Cardiac fibroblast (primary cell): Measurements from ENCODE around the gene TEK.

Source experiments
- DNase-seq, 2 donors: peaks; one replicate each; pipeline versions ENCODE4 v3.0.0 to v3.0.0-alpha.2; 2010; ENCODE audit warnings: low read depth in 2 of 2
- H3K4me3 ChIP-seq, 2 donors: replicated peaks in 1 of 2; 1 replicate in 1 of 2; 2 replicates in 1 of 2; pipeline ENCODE4 v1.5.1; 2011; ENCODE audit warnings: low read depth in 2 of 2, low read length in 2 of 2, mild to moderate bottlenecking in 2 of 2, moderate library complexity in 1 of 2
- CTCF ChIP-seq: IDR thresholded peaks from one replicate; pipeline ENCODE4 v1.5.1; 2011; ENCODE audit warnings: low read depth, mild to moderate bottlenecking, low read length, inconsistent platforms

TEK gene

GRCh38 chr9:27193886-27194285 is 84.9 kb downstream of the TEK start:
- no peak for TF ChIP-seq CTCF
- no peak for DNase-seq
- H3K4me3 ChIP-seq: no peak overlapping the region

GRCh38 chr9:27194401-27195091 is 85.5 kb downstream of the TEK start:
- H3K4me3 ChIP-seq: no peak overlapping the region
- peak; percentile 71 to 93 for DNase-seq
- no peak for TF ChIP-seq CTCF

- DNase-seq: peak in 1 of 2 donors; percentile 51
- TF ChIP-seq CTCF: no peak
- H3K4me3 ChIP-seq: no peak overlapping the region
These were observed 86.2 kb downstream of the TEK start for GRCh38 chr9:27195191-27195590.

- no peak overlapping the region for H3K4me3 ChIP-seq
- TF ChIP-seq CTCF: no peak
- DNase-seq: no peak
These were observed 87.4 kb downstream of the TEK start for GRCh38 chr9:27196383-27196782.

GRCh38 chr9:27198190-27198589 is 89.2 kb downstream of the TEK start:
- TF ChIP-seq CTCF: no peak
- DNase-seq: peak in 1 of 2 donors; percentile 39
- H3K4me3 ChIP-seq: no peak overlapping the region

- no peak overlapping the region for H3K4me3 ChIP-seq
- no peak for TF ChIP-seq CTCF
- no peak for DNase-seq
These were observed 93.0 kb downstream of the TEK start for GRCh38 chr9:27202056-27202455.

- TF ChIP-seq CTCF: no peak
- no peak overlapping the region for H3K4me3 ChIP-seq
- no peak for DNase-seq
These were observed 94.8 kb downstream of the TEK start for GRCh38 chr9:27203783-27204182.
